T-helper 2 cell treated with Interferon-gamma antibody and Interleukin-4, amounts not matched to agents 5 μg/mL and 100 μg/mL, for 36 hours (primary cell): ENCODE measurements around the gene OR8D1.
"Not testable (repeated sequence)": the region's sequence is repeated elsewhere in the genome, so short reads cannot be mapped to it uniquely, and the experiment has no call there.

ENCODE experiments used
- DNase-seq: peaks from one replicate; pipeline ENCODE4 v3.0.0; 2021; ENCODE audit warnings: low spot score
- H3K27ac Mint-ChIP-seq: one replicate; pipeline ENCODE4 v1.8.0; 2021; ENCODE audit warnings: mild to moderate bottlenecking, mixed read lengths
- H3K27me3 Mint-ChIP-seq: one replicate; pipeline ENCODE4 v1.8.0; 2021; ENCODE audit warnings: low read depth, mixed read lengths
- H3K36me3 Mint-ChIP-seq: one replicate; pipeline ENCODE4 v1.8.0; 2021; ENCODE audit warnings: low read depth, mixed read lengths
- H3K4me1 Mint-ChIP-seq: one replicate; pipeline ENCODE4 v1.8.0; 2021; ENCODE audit warnings: low read depth, mixed read lengths
- H3K4me3 Mint-ChIP-seq: one replicate; pipeline ENCODE4 v1.8.0; 2022; ENCODE audit warnings: mild to moderate bottlenecking, moderate library complexity, mixed read lengths
- H3K9me3 Mint-ChIP-seq: one replicate; pipeline ENCODE4 v1.8.0; 2021; ENCODE audit warnings: mixed read lengths

Gene OR8D1

GRCh38 chr11:124270886-124271285, 42.9 kb downstream of the OR8D1 start:
- H3K4me3 Mint-ChIP-seq, H3K36me3 Mint-ChIP-seq, H3K4me1 Mint-ChIP-seq, H3K27ac Mint-ChIP-seq, DNase-seq, H3K9me3 Mint-ChIP-seq: not testable (repeated sequence)
- H3K27me3 Mint-ChIP-seq, result peaks cover 17% of the 10 kb centered on the region

GRCh38 chr11:124265041-124265440, 48.7 kb downstream of the OR8D1 start:
- not testable (repeated sequence) for H3K9me3 Mint-ChIP-seq, DNase-seq, H3K27ac Mint-ChIP-seq, H3K4me1 Mint-ChIP-seq, H3K36me3 Mint-ChIP-seq, H3K4me3 Mint-ChIP-seq
- peaks cover 19% of the 10 kb centered on the region for H3K27me3 Mint-ChIP-seq

GRCh38 chr11:124256076-124256475, 57.7 kb downstream of the OR8D1 start, which contains the start of gene OR8G5:
OR8G5 (plus strand) TSS chr11:124256376; CDS start chr11:124264932, 8,556 bp downstream.
- Mint-ChIP-seq H3K27ac (no peak within 1 kb of the TSS), H3K4me1 (no peaks in the 10 kb centered on the region), H3K36me3 (no peaks in the 10 kb centered on the region), H3K4me3 (no peak within 1 kb of the TSS), H3K9me3 (no peaks in the 10 kb centered on the region), H3K27me3 (peaks cover 7% of the 10 kb centered on the region)
- no peak for DNase-seq
